Fibroblast of villous mesenchyme (primary cell): ENCODE data around the gene THSD7B. TPM values are rescaled to one million over a fixed set of nuclear protein-coding genes. Genes with fewer than 3 reads are reported as not detected.

ENCODE experiments used
- DNase-seq: peaks from one replicate; pipeline ENCODE4 v3.0.0-alpha.2; 2010; ENCODE audit warnings: low read depth
- H3K4me3 ChIP-seq: 2 replicates; pipeline ENCODE4 v1.5.1; 2011; ENCODE audit warnings: low read depth, mild to moderate bottlenecking, low read length
- CTCF ChIP-seq: IDR thresholded peaks from 2 replicates; pipeline ENCODE4 v1.5.1; 2012; ENCODE audit warnings: low read depth, mild to moderate bottlenecking, low read length; ENCODE audit not compliant: insufficient read depth
- total RNA-seq: library from RNA; depleted of rRNA; stranded (reverse); fragments of >200 nt; gene quantifications from 2 replicates; pipeline ENCODE4 v1.2.3, GENCODE V29; 2012

The THSD7B gene
- total RNA-seq, 1 donor = 1.3 TPM

GRCh38 chr2:136770384-136770783, 5.0 kb downstream of the THSD7B start:
- no peak for DNase-seq
- TF ChIP-seq CTCF = no peak

GRCh38 chr2:136777391-136777790, 12.0 kb downstream of the THSD7B start:
- DNase-seq = no peak
- no peak overlapping the region for H3K4me3 ChIP-seq
- no peak for TF ChIP-seq CTCF

More at GRCh38 chr2:136770384-136770783, 5.0 kb downstream of the THSD7B start:
- no peak overlapping the region for H3K4me3 ChIP-seq

GRCh38 chr2:136783856-136784255, 18.5 kb downstream of the THSD7B start:
- H3K4me3 ChIP-seq = no peak overlapping the region
- DNase-seq = no peak
- no peak for TF ChIP-seq CTCF

- no peak overlapping the region for H3K4me3 ChIP-seq
- TF ChIP-seq CTCF = no peak
- DNase-seq = no peak
Observed at GRCh38 chr2:136785215-136785614, 19.9 kb downstream of the THSD7B start.

GRCh38 chr2:136787970-136788369, 22.6 kb downstream of the THSD7B start:
- H3K4me3 ChIP-seq = no peak overlapping the region
- no peak for TF ChIP-seq CTCF
- no peak for DNase-seq

- H3K4me3 ChIP-seq = no peak overlapping the region
- DNase-seq = no peak
- TF ChIP-seq CTCF = no peak
Observed at GRCh38 chr2:136796339-136796738, 31.0 kb downstream of the THSD7B start.

- no peak for TF ChIP-seq CTCF
- H3K4me3 ChIP-seq = no peak overlapping the region
- no peak for DNase-seq
Observed at GRCh38 chr2:136798766-136799165, 33.4 kb downstream of the THSD7B start.
